Gastroesophageal sphincter (tissue), 4 donors: ENCODE data around the gene PAXX. TPM values are rescaled to one million over a fixed set of nuclear protein-coding genes. Genes with fewer than 3 reads are reported as not detected.

Experiments
- ATAC-seq: fragments of 150-250 bp; one replicate; pipeline ENCODE4 v1.9.1; 2016; ENCODE audit warnings: mild to moderate bottlenecking, moderate library complexity
- H3K27ac ChIP-seq, 4 donors: fragments of 200-600 bp; sonication (generic) in 3 of 4; 1 replicate in 3 of 4; 2 replicates in 1 of 4; pipeline ENCODE4 v1.5.1; 2016 to 2019
- H3K27me3 ChIP-seq: fragments of 200-600 bp; sonication (generic); one replicate; pipeline ENCODE4 v1.5.1; 2019
- H3K36me3 ChIP-seq, 2 donors: fragments of 200-600 bp; sonication (generic); one replicate each; pipeline ENCODE4 v1.5.1; 2019; ENCODE audit warnings: control low read depth in 1 of 2
- H3K4me1 ChIP-seq, 3 donors: fragments of 200-600 bp; sonication (generic); 1 replicate in 2 of 3; 2 replicates in 1 of 3; pipeline ENCODE4 v1.5.1; 2016 to 2019; ENCODE audit warnings: control low read depth in 2 of 3
- H3K4me3 ChIP-seq, 2 donors: fragments of 200-600 bp; sonication (generic); one replicate each; pipeline ENCODE4 v1.5.1; 2019; ENCODE audit warnings: mild to moderate bottlenecking in 1 of 2, moderate library complexity in 1 of 2
- H3K9me3 ChIP-seq, 3 donors: fragments of 200-600 bp; sonication (generic); one replicate each; pipeline ENCODE4 v1.5.1; 2017 to 2019; ENCODE audit warnings: control low read depth in 2 of 3
- CTCF ChIP-seq, 4 experiments: fragments of 200-600 bp in 2 of 4; fragments of 450-650 bp in 2 of 4; sonication (generic) in 1 of 4; IDR thresholded peaks; one replicate each; pipeline ENCODE4 v1.5.1; 2017 to 2019; ENCODE audit warnings: antibody characterized with exemption in 4 of 4, mild to moderate bottlenecking in 2 of 4, moderate library complexity in 2 of 4
- EP300 ChIP-seq: sonication (generic); formaldehyde crosslinking; IDR thresholded peaks from one replicate; pipeline ENCODE4 v1.6.1; 2017; ENCODE audit warnings: antibody characterized with exemption, mild to moderate bottlenecking
- POLR2A ChIP-seq, 2 donors: fragments of 450-650 bp; IDR thresholded peaks; one replicate each; pipeline ENCODE4 v1.6.1; 2017; ENCODE audit warnings: antibody characterized with exemption in 2 of 2, mild to moderate bottlenecking in 2 of 2, moderate library complexity in 1 of 2
- POLR2AphosphoS5 ChIP-seq: sonication (generic); formaldehyde crosslinking; IDR thresholded peaks from one replicate; pipeline ENCODE4 v1.6.1; 2017; ENCODE audit warnings: antibody characterized with exemption
- WGBS, 2 donors: methylation state at CpG; one replicate each; pipeline ENCODE4 v1.1.5; 2018; ENCODE audit warnings: low coverage in 1 of 2; 5-methylcytosine and 5-hydroxymethylcytosine counted together
- total RNA-seq, 4 donors: library from RNA; depleted of rRNA; stranded (reverse); fragments of >200 nt; gene quantifications; one replicate each; pipeline ENCODE4 v1.1.0, GENCODE V29; 2016

Gene PAXX
- total RNA-seq, 4 donors from 2014 or later: 24.2 to 42.6 (median 36.1) TPM

- WGBS, 2 donors: no CpG with 5 or more reads among the region's 10 CpGs
Measured at GRCh38 chr9:136977223-136977622, 15.0 kb upstream of the PAXX start, which contains the start of gene PTGDS. TSS of gene PTGDS (plus strand) at chr9:136977504. CDS start at chr9:136977579, 75 bp downstream.

GRCh38 chr9:136977649-136978072 lies 14.6 kb upstream of the PAXX start:
- WGBS, 2 donors: 20% methylated on average over 3 of the region's 33 CpGs; no CpG with 5 or more reads in 1 of the 2 donors
- H3K4me1 ChIP-seq: peaks cover 0 to 40% (median 7%) of the 10 kb centered on the region in 3 donors
- H3K9me3 ChIP-seq: no peaks in the 10 kb centered on the region
- TF ChIP-seq POLR2AphosphoS5: no peak
- no peak for TF ChIP-seq CTCF (IDR thresholded peaks at IDR 0.05)
- TF ChIP-seq EP300: no peak
- no peak for TF ChIP-seq POLR2A (IDR thresholded peaks at IDR 0.05)
- peaks cover 36% of the 10 kb centered on the region for H3K27me3 ChIP-seq
- peak overlapping the region; percentile 27 to 57 for H3K4me3 ChIP-seq
- no peaks in the 10 kb centered on the region for H3K36me3 ChIP-seq
- H3K27ac ChIP-seq: peak overlapping the region in 2 of 4 donors; percentile 54 to 61
- ATAC-seq: no peak

More at GRCh38 chr9:136977223-136977622, 15.0 kb upstream of the PAXX start, which contains the start of gene PTGDS:
- no peak for TF ChIP-seq EP300
- no peak for TF ChIP-seq CTCF (IDR thresholded peaks at IDR 0.05)
- TF ChIP-seq POLR2AphosphoS5: no peak
- TF ChIP-seq POLR2A (IDR thresholded peaks at IDR 0.05): no peak
- Histone ChIP-seq H3K9me3 (no peaks in the 10 kb centered on the region), H3K4me3 (peak within 1 kb of the TSS; percentile 27 to 57), H3K4me1 (peaks cover 0 to 40% (median 7%) of the 10 kb centered on the region in 3 donors), H3K36me3 (no peaks in the 10 kb centered on the region), H3K27me3 (peaks cover 32% of the 10 kb centered on the region), H3K27ac (peak within 1 kb of the TSS in 2 of 4 donors; percentile 54 to 61)
- ATAC-seq: no peak

GRCh38 chr9:136978073-136978864 lies 14.0 kb upstream of the PAXX start:
- peak overlapping the region; percentile 27 to 57 for H3K4me3 ChIP-seq
- no peaks in the 10 kb centered on the region for H3K9me3 ChIP-seq
- TF ChIP-seq EP300: no peak
- peaks cover 0 to 40% (median 7%) of the 10 kb centered on the region in 3 donors for H3K4me1 ChIP-seq
- H3K27me3 ChIP-seq: peaks cover 43% of the 10 kb centered on the region
- ATAC-seq: peak; percentile 37
- no CpG with 5 or more reads among the region's 78 CpGs for WGBS, 2 donors
- peak overlapping the region in 2 of 4 donors; percentile 54 to 61 for H3K27ac ChIP-seq
- H3K36me3 ChIP-seq: no peaks in the 10 kb centered on the region

- Histone ChIP-seq H3K27me3 (peaks cover 50% of the 10 kb centered on the region), H3K27ac (no peak overlapping the region), H3K9me3 (no peaks in the 10 kb centered on the region), H3K4me1 (peaks cover 0 to 40% (median 7%) of the 10 kb centered on the region in 3 donors), H3K4me3 (no peak overlapping the region), H3K36me3 (no peaks in the 10 kb centered on the region)
- 100% methylated on average over 1 of the region's 41 CpGs; no CpG with 5 or more reads in 1 of the 2 donors for WGBS, 2 donors
- no peak for ATAC-seq
- TF ChIP-seq POLR2A (IDR thresholded peaks at IDR 0.05) (no peak), CTCF (IDR thresholded peaks at IDR 0.05) (no peak), POLR2AphosphoS5 (no peak), EP300 (no peak)
Measured at GRCh38 chr9:136978865-136979544, 13.2 kb upstream of the PAXX start.
